GM18517 (cell line): ENCODE results near the gene CDH5.

ENCODE experiments used
- ATAC-seq: cut with Tn5 transposase; IDR thresholded peaks from one replicate; pipeline ENCODE4 v1.9.1; 2021; ENCODE audit warnings: mild to moderate bottlenecking, moderate library complexity; ENCODE audit not compliant: unreplicated experiment

Gene CDH5

GRCh38 chr16:66412182-66412581 is 45.7 kb downstream of the CDH5 start:
- no peak for ATAC-seq

- no peak for ATAC-seq
Measured at GRCh38 chr16:66414891-66415290, 48.4 kb downstream of the CDH5 start.

GRCh38 chr16:66416136-66416535 is 49.6 kb downstream of the CDH5 start:
- ATAC-seq: no peak

- ATAC-seq: no peak
Measured at GRCh38 chr16:66416939-66417700, 50.6 kb downstream of the CDH5 start.

- ATAC-seq: no peak
Measured at GRCh38 chr16:66418165-66418962, 51.9 kb downstream of the CDH5 start.

- ATAC-seq: no peak
Measured at GRCh38 chr16:66419527-66419926, 53.0 kb downstream of the CDH5 start.

GRCh38 chr16:66420396-66420795 is 53.9 kb downstream of the CDH5 start:
- ATAC-seq: no peak

GRCh38 chr16:66421891-66422290 is 55.4 kb downstream of the CDH5 start:
- ATAC-seq: no peak

GRCh38 chr16:66422366-66422765 is 55.9 kb downstream of the CDH5 start:
- ATAC-seq: no peak

GRCh38 chr16:66423177-66423576 is 56.7 kb downstream of the CDH5 start:
- no peak for ATAC-seq

- ATAC-seq: no peak
Measured at GRCh38 chr16:66425651-66426050, 59.2 kb downstream of the CDH5 start.

GRCh38 chr16:66426112-66427035 is 59.9 kb downstream of the CDH5 start:
- ATAC-seq: no peak

- no peak for ATAC-seq
Measured at GRCh38 chr16:66427036-66427860, 60.8 kb downstream of the CDH5 start, which contains the start of gene BEAN1. TSS of gene BEAN1 (plus strand) at chr16:66427295. CDS start at chr16:66437677, 10,382 bp downstream.

- ATAC-seq: no peak
Measured at GRCh38 chr16:66427871-66428681, 61.6 kb downstream of the CDH5 start.

- ATAC-seq: no peak
Measured at GRCh38 chr16:66428682-66429251, 62.3 kb downstream of the CDH5 start.

- ATAC-seq: no peak
Measured at GRCh38 chr16:66429290-66429962, 62.9 kb downstream of the CDH5 start.

GRCh38 chr16:66430214-66430613 is 63.7 kb downstream of the CDH5 start:
- ATAC-seq: no peak

- ATAC-seq: no peak
Measured at GRCh38 chr16:66431760-66432159, 65.3 kb downstream of the CDH5 start.
